Measurements from ENCODE around the gene STN1. TPM values are rescaled to one million over a fixed set of nuclear protein-coding genes. Genes with fewer than 3 reads are reported as not detected.

The STN1 gene
- total and polyA plus RNA-seq, 2 of the 4 experiments (the other 2 are of a cell fraction): 17.8 to 32.3 TPM

- no peak for TF ChIP-seq CHD1 (IDR thresholded peaks at IDR 0.05; ENCODE audit: low read depth, low read length)
- no peak for TF ChIP-seq RFX5 (IDR thresholded peaks at IDR 0.05; ENCODE audit: low read depth, low read length)
- no peak for TF ChIP-seq RCOR1 (IDR thresholded peaks at IDR 0.05; ENCODE audit: insufficient replicate concordance, low read length)
- no peak for TF ChIP-seq POLR2A (IDR thresholded peaks at IDR 0.05; ENCODE audit: low read depth, low read length)
- no peak for TF ChIP-seq CTCF (conservative IDR thresholded peaks at IDR 0.05; ENCODE audit: low read depth, low read length)
- TF ChIP-seq BHLHE40 (IDR thresholded peaks at IDR 0.05; ENCODE audit: low read depth, low read length): no peak
- TF ChIP-seq ELK1 (IDR thresholded peaks at IDR 0.05; ENCODE audit: borderline replicate concordance, low read depth, low read length): no peak
- Histone ChIP-seq H3K4me1 (ENCODE audit: control insufficient read depth, insufficient read depth, low read length) (peaks cover 14% of the 10 kb centered on the region), H3K23ac (ENCODE audit: low read depth, low read length) (no peak overlapping the region), H3K18ac (ENCODE audit: low read depth, low read length) (no peak overlapping the region), H2BK15ac (ENCODE audit: low read depth, low read length) (no peak overlapping the region), H2BK120ac (ENCODE audit: low read depth, low read length) (no peak overlapping the region), H4K20me1 (ENCODE audit: insufficient read depth, low read length) (peaks cover 6% of the 10 kb centered on the region; the same call in 1 of the 2 replicates), H4K91ac (ENCODE audit: insufficient read depth, low read depth, low read length) (no peak overlapping the region), H2AK5ac (ENCODE audit: low read depth, low read length) (no peak overlapping the region), H3K4ac (ENCODE audit: low read depth, low read length) (no peak overlapping the region), H3K9me3 (ENCODE audit: control insufficient read depth, insufficient read depth, low read length) (no peaks in the 10 kb centered on the region), H3K9ac (ENCODE audit: low read depth, low read length) (no peak overlapping the region), H3K36me3 (ENCODE audit: control insufficient read depth, insufficient read depth, low read length) (no peaks in the 10 kb centered on the region), H3K9me1 (ENCODE audit: insufficient read depth, low read length) (peaks cover 6% of the 10 kb centered on the region), H3K14ac (replicated peaks; ENCODE audit: low read depth, low read length) (no peak overlapping the region), H3K4me3 (ENCODE audit: insufficient read depth, low read depth, low read length) (no peak overlapping the region), H3K56ac (ENCODE audit: extremely low read depth, insufficient read depth, low read length) (no peak overlapping the region), H4K5ac (ENCODE audit: low read depth, low read length) (no peak overlapping the region), H3K27me3 (ENCODE audit: control insufficient read depth, insufficient read depth, low read length) (no peaks in the 10 kb centered on the region), H3K79me1 (ENCODE audit: low read depth in 1 of 2, low read length in 2 of 2) (peaks cover 30 to 72% of the 10 kb centered on the region in 2 experiments), H2BK20ac (ENCODE audit: low read depth, low read length) (no peak overlapping the region), H4K8ac (ENCODE audit: low read depth in 2 of 2, low read length in 2 of 2) (no peak overlapping the region), H3K27ac (ENCODE audit: insufficient read depth, low read length) (no peak overlapping the region), H2AK9ac (replicated peaks; ENCODE audit: low read depth, low read length, poor library complexity) (no peak overlapping the region), H3K4me2 (ENCODE audit: low read depth, low read length) (no peak overlapping the region), H2BK5ac (ENCODE audit: low read depth, low read length, poor library complexity, severe bottlenecking) (no peak overlapping the region), H2AFZ (replicated peaks; ENCODE audit: low read length, poor library complexity) (no peak overlapping the region)
- intact Hi-C loops (cut with micrococcal nuclease) (no loop called here), in situ Hi-C loops (cut with MboI; ENCODE audit: low sequenced_read_pairs) (no loop called here), dilution Hi-C loops (cut with HindIII; ENCODE audit: low sequenced_read_pairs, unreplicated experiment) (no loop called here)
- ATAC-seq (ENCODE audit: low read depth) (no peak), DNase-seq (no peak)
- BruUV-seq (replicated peaks): no TSS peak
- CTCF ChIA-PET: interaction anchor here (1.0 kb wide), 1 partner anchor 9 kb away, joined by 4 read pairs; no protein-coding TSS in a partner anchor
- WGBS, 2 experiments (ENCODE audit: extremely low coverage in 2 of 2, insufficient read length in 1 of 2): 94% methylated on average over 2 of the region's 9 CpGs; no CpG with 5 or more reads in 1 of the 2 experiments
- POLR2A ChIA-PET (ENCODE audit: unreplicated experiment): no interaction called here
Observed at GRCh38 chr10:103839519-103839871, 78.5 kb downstream of the STN1 start.

All from IMR-90 (cell line).